CD14-positive monocyte (primary cell): ENCODE measurements around the gene MBNL3. TPM values are rescaled to one million over a fixed set of nuclear protein-coding genes. Genes with fewer than 3 reads are reported as not detected.

ENCODE experiments used
- DNase-seq, 3 donors: peaks; one replicate each; pipeline ENCODE4 v3.0.0-alpha.2; 2011 to 2022
- H2AFZ ChIP-seq: 2 replicates; pipeline ENCODE4 v1.6.0; 2012; ENCODE audit warnings: mild to moderate bottlenecking, low read depth, low read length, inconsistent platforms; ENCODE audit not compliant: insufficient read depth, poor library complexity, severe bottlenecking
- H3K27ac ChIP-seq, 2 donors: 1 replicate in 1 of 2; 2 replicates in 1 of 2; pipeline ENCODE4 v1.5.1; 2012 to 2013; ENCODE audit warnings: low read length in 2 of 2, control low read depth in 1 of 2, inconsistent platforms in 1 of 2, low read depth in 1 of 2, mild to moderate bottlenecking in 1 of 2
- H3K27me3 ChIP-seq, 2 donors: one replicate each; pipeline versions ENCODE4 v1.6.0 to v1.6.1; 2011 to 2013; ENCODE audit warnings: low read length in 2 of 2; ENCODE audit not compliant: control insufficient read depth in 2 of 2, insufficient read depth in 2 of 2
- H3K36me3 ChIP-seq, 2 donors: replicated peaks in 1 of 2; 1 replicate in 1 of 2; 2 replicates in 1 of 2; pipeline versions ENCODE4 v1.5.1 to v1.6.1; 2012 to 2013; ENCODE audit warnings: low read length in 2 of 2, control low read depth in 1 of 2, inconsistent platforms in 1 of 2, mild to moderate bottlenecking in 1 of 2; ENCODE audit not compliant: insufficient read depth in 2 of 2, control insufficient read depth in 1 of 2
- H3K4me1 ChIP-seq, 2 donors: 1 replicate in 1 of 2; 2 replicates in 1 of 2; pipeline versions ENCODE4 v1.5.1 to v1.6.1; 2012 to 2013; ENCODE audit warnings: low read length in 2 of 2, control low read depth in 1 of 2, inconsistent platforms in 1 of 2, mild to moderate bottlenecking in 1 of 2, moderate library complexity in 1 of 2; ENCODE audit not compliant: insufficient read depth in 2 of 2, control insufficient read depth in 1 of 2
- H3K4me2 ChIP-seq: replicated peaks from 2 replicates; pipeline ENCODE3; 2012; ENCODE audit warnings: low read length, moderate library complexity, mild to moderate bottlenecking; ENCODE audit not compliant: poor library complexity, severe bottlenecking; ENCODE audit errors: extremely low read depth
- H3K4me3 ChIP-seq, 3 experiments: fragments of 200-600 bp in 1 of 3; sonication (generic) in 1 of 3; replicated peaks in 1 of 3; 1 replicate in 2 of 3; 2 replicates in 1 of 3; pipeline ENCODE4 v1.5.1; 2011 to 2013; ENCODE audit warnings: low read length in 3 of 3, mild to moderate bottlenecking in 3 of 3, control low read depth in 2 of 3, low read depth in 2 of 3, inconsistent platforms in 1 of 3, moderate library complexity in 1 of 3
- H3K79me2 ChIP-seq: 2 replicates; pipeline ENCODE4 v1.6.0; 2012; ENCODE audit warnings: mild to moderate bottlenecking, control low read depth, inconsistent platforms, low read length, moderate library complexity; ENCODE audit not compliant: insufficient read depth
- H3K9ac ChIP-seq: 2 replicates; pipeline ENCODE4 v1.6.0; 2017; ENCODE audit warnings: low read length, mild to moderate bottlenecking; ENCODE audit not compliant: insufficient read depth, poor library complexity, severe bottlenecking
- H3K9me3 ChIP-seq, 2 donors: replicated peaks in 1 of 2; 1 replicate in 1 of 2; 2 replicates in 1 of 2; pipeline versions ENCODE4 v1.5.1 to v1.6.1; 2012 to 2013; ENCODE audit warnings: low read length in 2 of 2, control low read depth in 1 of 2; ENCODE audit not compliant: control insufficient read depth in 1 of 2, insufficient read depth in 1 of 2
- H4K20me1 ChIP-seq: 2 replicates; pipeline ENCODE4 v1.6.0; 2012; ENCODE audit warnings: mild to moderate bottlenecking, low read length, control low read depth, moderate library complexity; ENCODE audit not compliant: insufficient read depth
- H3K27ac Mint-ChIP-seq, 7 donors: one replicate each; pipeline ENCODE4 v1.8.0; 2020; ENCODE audit warnings: mild to moderate bottlenecking in 7 of 7, mixed read lengths in 7 of 7, moderate library complexity in 6 of 7, inconsistent platforms in 2 of 7
- H3K27me3 Mint-ChIP-seq, 3 donors: one replicate each; pipeline ENCODE4 v1.8.0; 2021 to 2022; ENCODE audit warnings: low read depth in 3 of 3, mild to moderate bottlenecking in 3 of 3, mixed read lengths in 3 of 3, moderate library complexity in 3 of 3, inconsistent platforms in 1 of 3
- H3K36me3 Mint-ChIP-seq, 2 donors: one replicate each; pipeline ENCODE4 v1.8.0; 2020; ENCODE audit warnings: mixed read lengths in 2 of 2, inconsistent platforms in 1 of 2, mild to moderate bottlenecking in 1 of 2
- H3K4me1 Mint-ChIP-seq: one replicate; pipeline ENCODE4 v1.8.0; 2020; ENCODE audit warnings: mild to moderate bottlenecking, mixed read lengths
- H3K4me3 Mint-ChIP-seq, 2 donors: one replicate each; pipeline ENCODE4 v1.8.0; 2020; ENCODE audit warnings: mild to moderate bottlenecking in 2 of 2, mixed read lengths in 2 of 2, moderate library complexity in 1 of 2
- H3K9me3 Mint-ChIP-seq, 7 donors: one replicate each; pipeline ENCODE4 v1.8.0; 2020 to 2022; ENCODE audit warnings: mixed read lengths in 7 of 7, mild to moderate bottlenecking in 6 of 7, moderate library complexity in 6 of 7, inconsistent platforms in 2 of 7
- WGBS: methylation state at CpG from one replicate; pipeline ENCODE4 v1.1.5; 2013; ENCODE audit warnings: missing lambda C conversion rate; ENCODE audit not compliant: insufficient coverage; 5-methylcytosine and 5-hydroxymethylcytosine counted together
- intact Hi-C, 2 donors: fragments of 100-400 bp; cut with micrococcal nuclease; formaldehyde crosslinking; loops; one replicate each; pipeline versions ENCODE4 v1.15.0 to v1.15.1; 2023
- polyA plus RNA-seq, 3 donors: library from polyadenylated mRNA; depleted of rRNA in 1 of 3; unstranded in 2 of 3; stranded (reverse) in 1 of 3; fragments of 300-500 nt in 2 of 3; fragments of >200 nt in 1 of 3; fragmentation: Illumina TruSeq in 2 of 3; gene quantifications; 1 replicate in 2 of 3; 2 replicates in 1 of 3; pipeline ENCODE4 v1.2.3, GENCODE V29; 2012 to 2021
- TF ChIP-seq, protein P1 (sequence below): fragments of 200-600 bp; IDR thresholded peaks from one replicate; pipeline ENCODE4 v1.8.0; 2022; ENCODE audit warnings: antibody characterized with exemption, mild to moderate bottlenecking

MBNL3 gene
- polyA plus RNA-seq, 3 donors: 7.4 to 32.8 (median 22.4) TPM

DNA sequence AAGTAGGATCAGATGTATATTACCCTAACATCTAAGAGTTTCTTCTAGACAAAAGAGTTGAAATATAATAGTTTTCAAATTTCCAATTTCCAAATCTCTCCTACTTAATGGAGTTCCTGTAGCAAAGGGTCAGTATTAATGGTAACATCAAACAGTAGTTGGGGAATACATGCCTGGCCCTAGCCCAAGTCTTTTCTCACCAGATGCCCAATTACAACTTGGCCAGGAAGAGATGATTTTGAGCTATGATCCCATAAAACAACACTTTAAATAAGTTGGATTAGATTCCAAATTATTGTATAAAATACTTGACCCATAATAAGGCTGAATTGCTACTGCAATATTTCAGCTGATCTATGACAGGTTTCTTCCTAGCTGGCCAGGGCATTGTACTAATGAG is 59.9 kb downstream of the MBNL3 start:
- Histone ChIP-seq H3K79me2 (no peaks in the 10 kb centered on the region), H3K36me3 (no peaks in the 10 kb centered on the region), H3K4me2 (no peak overlapping the region), H3K4me1 (no peaks in the 10 kb centered on the region), H3K4me3 (no peak overlapping the region), H2AFZ (no peak overlapping the region), H3K27me3 (peaks cover 0 to 7% of the 10 kb centered on the region in 2 donors), H4K20me1 (no peaks in the 10 kb centered on the region), H3K27ac (no peak overlapping the region), H3K9me3 (no peaks in the 10 kb centered on the region), H3K9ac (no peak overlapping the region)
- no peaks in the 10 kb centered on the region for H3K9me3 Mint-ChIP-seq
- H3K27me3 Mint-ChIP-seq: peaks cover 0 to 4% (median 2%) of the 10 kb centered on the region in 3 donors
- H3K27ac Mint-ChIP-seq: no peak overlapping the region
- intact Hi-C loops: no loop called here
- no peak overlapping the region for H3K4me3 Mint-ChIP-seq
- peaks cover 3% of the 10 kb centered on the region for H3K4me1 Mint-ChIP-seq
- H3K36me3 Mint-ChIP-seq: no peaks in the 10 kb centered on the region
- no peak for DNase-seq
- TF ChIP-seq, protein P1, sequence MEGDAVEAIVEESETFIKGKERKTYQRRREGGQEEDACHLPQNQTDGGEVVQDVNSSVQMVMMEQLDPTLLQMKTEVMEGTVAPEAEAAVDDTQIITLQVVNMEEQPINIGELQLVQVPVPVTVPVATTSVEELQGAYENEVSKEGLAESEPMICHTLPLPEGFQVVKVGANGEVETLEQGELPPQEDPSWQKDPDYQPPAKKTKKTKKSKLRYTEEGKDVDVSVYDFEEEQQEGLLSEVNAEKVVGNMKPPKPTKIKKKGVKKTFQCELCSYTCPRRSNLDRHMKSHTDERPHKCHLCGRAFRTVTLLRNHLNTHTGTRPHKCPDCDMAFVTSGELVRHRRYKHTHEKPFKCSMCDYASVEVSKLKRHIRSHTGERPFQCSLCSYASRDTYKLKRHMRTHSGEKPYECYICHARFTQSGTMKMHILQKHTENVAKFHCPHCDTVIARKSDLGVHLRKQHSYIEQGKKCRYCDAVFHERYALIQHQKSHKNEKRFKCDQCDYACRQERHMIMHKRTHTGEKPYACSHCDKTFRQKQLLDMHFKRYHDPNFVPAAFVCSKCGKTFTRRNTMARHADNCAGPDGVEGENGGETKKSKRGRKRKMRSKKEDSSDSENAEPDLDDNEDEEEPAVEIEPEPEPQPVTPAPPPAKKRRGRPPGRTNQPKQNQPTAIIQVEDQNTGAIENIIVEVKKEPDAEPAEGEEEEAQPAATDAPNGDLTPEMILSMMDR: no peak

DNA sequence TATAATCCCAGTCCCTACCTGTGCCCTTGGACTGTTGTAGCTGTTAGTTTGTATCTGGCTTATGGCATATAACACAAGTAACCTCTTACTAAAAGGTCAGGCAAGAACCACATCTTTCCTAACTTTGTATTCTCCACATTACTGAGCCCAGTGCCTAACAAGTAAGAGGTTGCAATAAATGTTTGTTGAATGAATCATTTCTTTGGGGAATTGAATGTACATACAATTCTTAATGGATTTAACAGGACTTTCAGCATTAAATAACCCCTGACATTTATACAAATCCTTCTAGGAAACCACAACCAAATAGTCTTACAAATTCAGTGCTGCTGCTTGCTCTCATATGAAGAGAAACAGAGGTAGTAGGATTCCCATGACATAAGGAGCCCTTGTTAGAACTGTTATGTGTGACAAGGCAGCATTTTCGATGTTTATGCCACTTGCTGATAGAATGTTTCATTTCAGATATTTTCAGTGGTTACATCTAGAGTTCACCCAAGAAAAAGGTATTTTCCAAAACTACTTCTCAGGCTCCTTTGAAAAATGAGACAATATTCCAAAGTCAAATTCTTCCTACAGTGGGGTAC is 62.0 kb downstream of the MBNL3 start:
- WGBS: no CpG with 5 or more reads among the region's 1 CpG

More for the DNA sequence above, 62.0 kb downstream of the MBNL3 start:
- Mint-ChIP-seq H3K36me3 (no peaks in the 10 kb centered on the region), H3K4me3 (no peak overlapping the region), H3K27ac (no peak overlapping the region), H3K4me1 (peaks cover 3% of the 10 kb centered on the region), H3K9me3 (no peaks in the 10 kb centered on the region), H3K27me3 (peaks cover 0 to 6% (median 2%) of the 10 kb centered on the region in 3 donors)
- no peak for DNase-seq
- TF ChIP-seq, protein P1: no peak
- Histone ChIP-seq H3K4me2 (no peak overlapping the region), H3K4me3 (no peak overlapping the region), H3K79me2 (no peaks in the 10 kb centered on the region), H3K27ac (no peak overlapping the region), H3K27me3 (peaks cover 0 to 9% of the 10 kb centered on the region in 2 donors), H3K9me3 (no peaks in the 10 kb centered on the region), H3K9ac (no peak overlapping the region), H4K20me1 (no peaks in the 10 kb centered on the region), H2AFZ (no peak overlapping the region), H3K36me3 (no peaks in the 10 kb centered on the region), H3K4me1 (no peaks in the 10 kb centered on the region)
- intact Hi-C loops: no loop called here
